ENCODE measurements around the gene API5. TPM values are rescaled to one million over a fixed set of nuclear protein-coding genes. Genes with fewer than 3 reads are reported as not detected.

API5 gene

Small RNA genes lying within 50 kb of the gene (small RNA-seq; reads per million reads assigned to genes)
- not detected for gene RF00019

Measured in skeletal muscle satellite cell (primary cell).